C4-2B (cell line): ENCODE results near the gene RIMS3.
"Not testable (repeated sequence)": the region's sequence is repeated elsewhere in the genome, so short reads cannot be mapped to it uniquely, and the experiment has no call there.

Experiments used
- H3K27ac ChIP-seq: fragments of 450-650 bp; 2 replicates; pipeline ENCODE4 v1.5.1; 2017
- CTCF ChIP-seq: fragments of 450-650 bp; conservative IDR thresholded peaks from 2 replicates; pipeline ENCODE4 v1.5.1; 2017; ENCODE audit warnings: mild to moderate bottlenecking
- ZFX ChIP-seq: fragments of 450-650 bp; IDR thresholded peaks from 2 replicates; pipeline ENCODE4 v1.6.1; 2017

RIMS3 gene

DNA sequence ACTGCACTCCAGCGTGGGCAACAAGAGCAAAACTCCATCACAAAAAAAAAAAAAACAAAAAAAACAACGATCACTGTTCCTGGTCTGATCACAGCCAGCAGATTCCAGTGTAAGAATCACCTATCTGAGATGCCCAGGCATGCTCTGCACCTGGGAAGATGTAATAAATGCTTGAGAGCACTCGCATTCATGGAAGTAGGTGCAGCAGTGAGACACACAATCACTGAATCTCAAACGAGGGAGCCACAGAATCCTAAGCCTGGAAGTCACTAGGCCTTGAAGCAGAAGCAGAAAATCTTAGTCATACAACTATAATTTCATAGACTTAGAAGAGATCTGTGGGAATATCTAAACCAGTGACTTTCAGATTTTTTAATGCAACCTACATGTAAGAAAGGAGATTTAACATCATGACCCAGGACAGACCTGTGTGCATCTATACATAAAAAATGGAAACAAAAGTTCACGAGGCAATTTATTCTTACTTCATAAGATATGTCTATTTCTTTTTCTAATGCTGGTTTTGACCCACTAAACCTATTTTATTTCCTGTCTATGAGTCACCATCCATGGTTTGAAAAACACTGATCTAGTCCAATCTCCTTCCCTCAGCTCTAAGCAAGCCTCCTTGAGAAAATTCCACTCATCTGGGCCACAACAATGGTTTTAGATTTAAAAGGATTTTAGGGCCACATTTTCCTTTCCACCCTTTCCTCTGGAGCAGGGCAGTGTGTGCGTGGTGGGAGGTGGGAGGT is 30.4 kb downstream of the RIMS3 start:
- TF ChIP-seq ZFX (no peak), CTCF (no peak)
- no peak overlapping the region for H3K27ac ChIP-seq

- no peak for TF ChIP-seq ZFX
- TF ChIP-seq CTCF, result no peak
- H3K27ac ChIP-seq, result no peak overlapping the region
Observed at GRCh38 chr1:40633931-40634376, 31.5 kb downstream of the RIMS3 start.

DNA sequence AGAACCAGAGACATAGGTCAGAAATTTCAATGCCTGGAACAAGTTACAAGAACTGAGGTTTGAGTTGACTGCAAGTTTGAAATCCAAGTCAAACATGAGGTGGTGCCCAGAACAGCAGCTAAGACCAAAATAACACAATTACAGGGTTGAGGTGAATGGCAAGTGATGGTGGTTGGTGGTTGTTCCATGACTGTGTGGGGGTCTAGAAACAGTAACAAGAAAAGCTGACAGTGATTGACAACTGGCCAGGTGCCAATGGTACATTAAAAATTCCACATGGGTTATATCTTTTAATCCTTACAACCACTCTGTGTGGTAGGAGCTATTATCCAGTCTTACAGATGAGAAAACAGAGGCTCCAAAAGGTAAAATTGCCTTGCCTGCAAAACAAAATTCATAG is 32.0 kb downstream of the RIMS3 start:
- TF ChIP-seq CTCF (no peak), ZFX (no peak)
- no peak overlapping the region for H3K27ac ChIP-seq

DNA sequence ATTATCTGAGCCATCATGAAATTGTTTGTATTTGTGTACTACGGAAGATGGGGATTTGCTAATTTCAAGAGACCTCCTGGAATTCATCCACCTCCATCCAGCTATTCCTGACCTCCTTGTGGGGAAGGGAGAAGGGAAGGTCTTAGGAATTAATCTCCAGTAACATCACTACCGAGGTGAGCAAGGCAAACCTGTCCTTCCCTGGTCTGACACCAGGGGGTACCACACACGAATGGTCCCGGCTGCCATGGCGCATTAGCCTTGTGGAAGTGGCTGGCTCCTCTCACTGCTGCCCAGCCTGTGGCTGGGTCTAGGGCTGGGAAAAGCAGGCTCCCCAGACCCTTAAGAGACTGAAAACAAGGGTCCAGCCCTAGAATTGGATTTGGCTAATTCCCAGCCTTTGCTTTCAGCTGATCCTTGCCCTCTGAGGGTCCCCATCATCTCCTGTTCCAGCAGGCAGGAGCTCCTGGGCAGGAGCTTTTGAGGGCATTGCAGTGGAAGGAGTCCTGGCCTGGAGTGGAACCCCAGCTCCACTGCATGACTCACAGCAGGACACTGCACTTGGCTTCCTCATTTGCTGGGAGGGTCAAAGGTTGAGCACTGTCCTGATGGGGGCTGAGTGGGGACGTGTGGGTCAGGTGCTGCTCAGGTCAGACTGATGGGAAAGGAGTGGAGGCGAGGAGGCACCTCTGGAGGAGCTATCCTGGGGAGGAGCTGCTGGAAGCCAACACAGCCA is 34.8 kb downstream of the RIMS3 start:
- TF ChIP-seq CTCF (peak; percentile 65), ZFX (no peak)
- H3K27ac ChIP-seq, result no peak overlapping the region

GRCh38 chr1:40629546-40629945 is 35.9 kb downstream of the RIMS3 start:
- H3K27ac ChIP-seq, result not testable (repeated sequence)

DNA sequence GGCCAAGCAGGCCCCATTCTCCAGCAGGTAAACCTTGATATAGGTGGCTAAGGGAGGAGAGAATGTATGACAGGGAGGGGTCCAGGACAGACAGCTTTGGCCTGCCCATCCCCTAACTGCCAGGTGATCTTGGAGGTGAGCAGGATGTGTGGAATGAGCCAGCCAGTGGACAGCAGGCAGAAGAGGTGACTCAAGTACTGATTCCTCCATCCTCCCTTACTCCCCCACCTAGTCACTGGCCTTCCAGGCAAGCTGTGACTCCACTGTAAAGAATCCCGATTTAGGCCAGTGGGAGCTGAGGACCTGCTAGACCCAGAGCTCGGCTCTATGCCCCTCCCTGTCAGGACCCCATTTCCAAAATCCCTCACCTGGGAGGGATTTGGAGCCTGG is 36.6 kb downstream of the RIMS3 start:
- H3K27ac ChIP-seq, result no peak overlapping the region
- no peak for TF ChIP-seq CTCF
- TF ChIP-seq ZFX, result no peak

- H3K27ac ChIP-seq, result no peak overlapping the region
- TF ChIP-seq ZFX (no peak), CTCF (no peak)
Observed at GRCh38 chr1:40627987-40628902, 37.2 kb downstream of the RIMS3 start.
